ENCODE results near the gene ZC3H10. TPM values are rescaled to one million over a fixed set of nuclear protein-coding genes. Genes with fewer than 3 reads are reported as not detected.

The ZC3H10 gene
- total RNA-seq, 1 experiment from 2014 or later, result 8.7 TPM

GRCh38 chr12:56130876-56131275, 12.8 kb downstream of the ZC3H10 start:
- H3K9me3 ChIP-seq (ENCODE audit: control insufficient read depth in 1 of 2, insufficient read depth in 1 of 2, low read depth in 1 of 2, low read length in 2 of 2), result no peaks in the 10 kb centered on the region
- intact Hi-C loops (cut with micrococcal nuclease), result no loop called here
- ChIA-PET POLR2A (no interaction called here), RAD21 (ENCODE audit: low non-redundant PET in 1 of 2, low total read pairs in 2 of 2, uncharacterized antibody in 2 of 2, unreplicated experiment in 2 of 2) (no interaction called here), CTCF (no interaction called here)
- no peaks in the 10 kb centered on the region for H4K20me1 ChIP-seq (ENCODE audit: insufficient read depth)
- H2AFZ ChIP-seq (ENCODE audit: low read depth, low read length, poor library complexity, severe bottlenecking), result no peak overlapping the region
- TF ChIP-seq SP1 (IDR thresholded peaks at IDR 0.05; ENCODE audit: low read depth), result no peak
- no peak for TF ChIP-seq EZH2 (IDR thresholded peaks at IDR 0.05)
- no peak for TF ChIP-seq MAX (IDR thresholded peaks at IDR 0.05)
- TF ChIP-seq ZFX (IDR thresholded peaks at IDR 0.05), result no peak
- TF ChIP-seq TCF7L2 (IDR thresholded peaks at IDR 0.05; ENCODE audit: borderline replicate concordance, extremely low read depth, insufficient read depth, insufficient read length), result no peak
- TF ChIP-seq YY1 (IDR thresholded peaks at IDR 0.05; ENCODE audit: extremely low read depth, insufficient replicate concordance, low read depth, low read length), result no peak
- no peak for TF ChIP-seq ATF3 (IDR thresholded peaks at IDR 0.05)
- TF ChIP-seq SIN3A (IDR thresholded peaks at IDR 0.05; ENCODE audit: low read depth), result no peak
- TF ChIP-seq ELF1 (IDR thresholded peaks at IDR 0.05; ENCODE audit: borderline replicate concordance, low read depth), result no peak
- no peak for TF ChIP-seq POLR2A (IDR thresholded peaks at IDR 0.05; ENCODE audit: borderline replicate concordance, extremely low read depth, insufficient read depth, insufficient read length)
- no peak for TF ChIP-seq ZNF274 (IDR thresholded peaks at IDR 0.05; ENCODE audit: low read depth, low read length)
- no peak for TF ChIP-seq EZH2phosphoT487 (IDR thresholded peaks at IDR 0.05; ENCODE audit: borderline replicate concordance)
- no peak for TF ChIP-seq SRF (IDR thresholded peaks at IDR 0.05; ENCODE audit: low read depth)
- TF ChIP-seq EGR1 (IDR thresholded peaks at IDR 0.05; ENCODE audit: low read depth), result no peak
- TF ChIP-seq CBX3 (IDR thresholded peaks at IDR 0.05; ENCODE audit: low read depth), result no peak
- no peak for TF ChIP-seq CEBPB (IDR thresholded peaks at IDR 0.05; ENCODE audit: low read depth)
- peaks cover 29% of the 10 kb centered on the region for H3K79me2 ChIP-seq (ENCODE audit: insufficient read depth, low read length)
- H3K4me3 ChIP-seq (replicated peaks in 1 of 2; ENCODE audit: low read depth in 1 of 2, low read length in 2 of 2), result no peak overlapping the region
- ATAC-seq (no peak), DNase-seq (ENCODE audit: low read depth, low spot score) (no peak)
- H3K9me2 ChIP-seq (ENCODE audit: insufficient read depth), result no peaks in the 10 kb centered on the region
- no peak overlapping the region for H3K27ac ChIP-seq (ENCODE audit: low read depth, low read length)
- peaks cover 16 to 27% of the 10 kb centered on the region in 2 experiments for H3K4me1 ChIP-seq (ENCODE audit: control insufficient read depth in 1 of 2, insufficient read depth in 2 of 2, low read length in 2 of 2)
- H3K36me3 ChIP-seq (ENCODE audit: control insufficient read depth in 1 of 2, insufficient read depth in 2 of 2, low read length in 2 of 2), result peaks cover 29 to 45% of the 10 kb centered on the region in 2 experiments
- H3K9ac ChIP-seq (ENCODE audit: low read length), result no peak overlapping the region
- H3K27me3 ChIP-seq (ENCODE audit: insufficient read depth, low read length), result no peaks in the 10 kb centered on the region
- no TSS peak for BruUV-seq (replicated peaks)
- no peak overlapping the region for H3K4me2 ChIP-seq (ENCODE audit: low read length)
